ENCODE measurements around the gene FOXJ3.

GRCh38 chr1:42214447-42214871 is 120.6 kb downstream of the FOXJ3 start:
- TF ChIP-seq EZH2 (IDR thresholded peaks at IDR 0.05; ENCODE audit: borderline replicate concordance, insufficient read depth, low read depth, low read length, poor library complexity, severe bottlenecking) (no peak), CTCF (IDR thresholded peaks at IDR 0.05) (no peak)
